SH-SY5Y (cell line): ENCODE results near the gene TNC.

Source experiments
- GATA2 ChIP-seq: IDR thresholded peaks from 2 replicates; pipeline ENCODE4 v1.6.1; 2011; ENCODE audit warnings: mild to moderate bottlenecking, low read depth, low read length
- GATA3 ChIP-seq: IDR thresholded peaks from 2 replicates; pipeline ENCODE4 v1.6.1; 2011; ENCODE audit warnings: low read depth, mild to moderate bottlenecking, low read length, moderate library complexity

GRCh38 chr9:115069771-115070170, 48.2 kb downstream of the TNC start:
- TF ChIP-seq GATA2 = no peak
- no peak for TF ChIP-seq GATA3
